ENCODE measurements around the gene INTS11. TPM values are rescaled to one million over a fixed set of nuclear protein-coding genes. Genes with fewer than 3 reads are reported as not detected.

Gene INTS11
- total and polyA plus RNA-seq, 2 of the 13 experiments (the other 11 are each of a cell fraction or from before 2014, with no cell fraction given), result 52.8 to 94.8 TPM

DNA sequence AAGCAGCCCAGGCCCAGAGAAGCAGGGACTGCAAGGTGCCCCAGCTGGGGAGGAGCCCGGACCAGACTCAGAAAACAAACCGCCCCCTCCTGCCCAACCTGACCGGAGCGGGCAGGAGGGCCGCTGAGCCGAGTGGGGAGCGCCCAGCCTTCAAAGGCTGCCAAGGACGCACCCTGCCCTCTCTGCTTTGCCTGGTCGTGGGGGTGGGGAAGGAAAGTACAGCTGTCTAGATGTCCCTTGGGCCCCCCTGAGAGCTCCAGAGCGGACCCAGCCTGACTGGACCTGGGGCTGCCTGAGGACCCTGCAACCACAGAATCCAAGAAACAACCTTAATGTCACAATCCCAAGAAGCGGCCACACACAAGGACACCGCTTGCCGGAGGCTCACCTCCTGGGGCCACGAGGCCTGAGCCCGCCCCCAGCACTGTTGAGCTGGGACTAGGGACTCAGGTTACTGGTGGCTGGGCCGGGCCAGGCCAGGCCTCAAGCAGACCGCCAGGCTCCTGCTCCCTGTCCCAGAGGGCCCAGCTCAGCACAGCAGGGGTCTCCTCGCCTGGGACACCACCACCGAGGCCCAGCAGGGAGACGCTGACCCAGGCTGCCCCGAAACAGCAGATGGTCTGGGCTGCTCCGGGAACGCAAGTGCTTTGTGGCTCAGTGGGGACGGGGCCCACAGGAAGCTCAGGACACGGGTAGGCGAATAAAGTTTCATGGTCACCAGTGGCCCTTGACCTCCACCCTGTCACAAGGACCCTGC is 23.4 kb upstream of the INTS11 start (continued):
- TF ChIP-seq PHF20 (CRISPR knock-in tag; IDR thresholded peaks at IDR 0.05) (no peak), POGK (CRISPR knock-in tag; conservative IDR thresholded peaks at IDR 0.05) (0 out of 2 replicates have a peak, but pooled peaks have one; percentile 12), POGZ (CRISPR knock-in tag; IDR thresholded peaks at IDR 0.05) (0 out of 2 replicates have a peak, but pooled peaks have one; percentile 19), ZNF343 (CRISPR knock-in tag; IDR thresholded peaks at IDR 0.05) (peak; percentile 39; the same call in 1 of the 2 replicates), CAMTA2 (CRISPR knock-in tag; IDR thresholded peaks at IDR 0.05; ENCODE audit: borderline replicate concordance) (0 out of 2 replicates have a peak, but pooled peaks have one; percentile 71), MTA3 (CRISPR knock-in tag; IDR thresholded peaks at IDR 0.05) (no peak), HNRNPK (IDR thresholded peaks at IDR 0.05; ENCODE audit: low read depth, low read length, poor library complexity, severe bottlenecking) (no peak), DNMT1 (CRISPR knock-in tag; IDR thresholded peaks at IDR 0.05) (no peak), HNF4A (CRISPR knock-in tag; IDR thresholded peaks at IDR 0.05) (peak; percentile 3; the same call in 1 of the 2 replicates), ZNF567 (CRISPR knock-in tag; IDR thresholded peaks at IDR 0.05; ENCODE audit: borderline replicate concordance) (no peak), ZNF776 (CRISPR knock-in tag; IDR thresholded peaks at IDR 0.05) (peak; percentile 60; the same call in 1 of the 2 replicates), ZNF205 (CRISPR knock-in tag; IDR thresholded peaks at IDR 0.05) (no peak), PRPF4 (IDR thresholded peaks at IDR 0.05; ENCODE audit: low read depth, low read length, poor library complexity, severe bottlenecking) (peak; percentile 24), ZNF101 (CRISPR knock-in tag; IDR thresholded peaks at IDR 0.05; ENCODE audit: borderline replicate concordance, low read depth) (0 out of 2 replicates have a peak, but pooled peaks have one; percentile 61), RCOR2 (CRISPR knock-in tag; IDR thresholded peaks at IDR 0.05) (no peak), SP5 (CRISPR knock-in tag; IDR thresholded peaks at IDR 0.05; ENCODE audit: borderline replicate concordance, low read depth) (peak; percentile 67; the same call in 1 of the 2 replicates), MXI1 (IDR thresholded peaks at IDR 0.05; ENCODE audit: borderline replicate concordance, low read depth, low read length) (0 out of 3 replicates have a peak, but pooled peaks have one; percentile 24), HNF4G (IDR thresholded peaks at IDR 0.05; ENCODE audit: borderline replicate concordance, low read depth, low read length) (peak; percentile 19; the same call in 1 of the 2 replicates), HNF4G (CRISPR knock-in tag; IDR thresholded peaks at IDR 0.05; ENCODE audit: borderline replicate concordance, low read depth) (no peak)
- TF ChIP-seq, protein P1, sequence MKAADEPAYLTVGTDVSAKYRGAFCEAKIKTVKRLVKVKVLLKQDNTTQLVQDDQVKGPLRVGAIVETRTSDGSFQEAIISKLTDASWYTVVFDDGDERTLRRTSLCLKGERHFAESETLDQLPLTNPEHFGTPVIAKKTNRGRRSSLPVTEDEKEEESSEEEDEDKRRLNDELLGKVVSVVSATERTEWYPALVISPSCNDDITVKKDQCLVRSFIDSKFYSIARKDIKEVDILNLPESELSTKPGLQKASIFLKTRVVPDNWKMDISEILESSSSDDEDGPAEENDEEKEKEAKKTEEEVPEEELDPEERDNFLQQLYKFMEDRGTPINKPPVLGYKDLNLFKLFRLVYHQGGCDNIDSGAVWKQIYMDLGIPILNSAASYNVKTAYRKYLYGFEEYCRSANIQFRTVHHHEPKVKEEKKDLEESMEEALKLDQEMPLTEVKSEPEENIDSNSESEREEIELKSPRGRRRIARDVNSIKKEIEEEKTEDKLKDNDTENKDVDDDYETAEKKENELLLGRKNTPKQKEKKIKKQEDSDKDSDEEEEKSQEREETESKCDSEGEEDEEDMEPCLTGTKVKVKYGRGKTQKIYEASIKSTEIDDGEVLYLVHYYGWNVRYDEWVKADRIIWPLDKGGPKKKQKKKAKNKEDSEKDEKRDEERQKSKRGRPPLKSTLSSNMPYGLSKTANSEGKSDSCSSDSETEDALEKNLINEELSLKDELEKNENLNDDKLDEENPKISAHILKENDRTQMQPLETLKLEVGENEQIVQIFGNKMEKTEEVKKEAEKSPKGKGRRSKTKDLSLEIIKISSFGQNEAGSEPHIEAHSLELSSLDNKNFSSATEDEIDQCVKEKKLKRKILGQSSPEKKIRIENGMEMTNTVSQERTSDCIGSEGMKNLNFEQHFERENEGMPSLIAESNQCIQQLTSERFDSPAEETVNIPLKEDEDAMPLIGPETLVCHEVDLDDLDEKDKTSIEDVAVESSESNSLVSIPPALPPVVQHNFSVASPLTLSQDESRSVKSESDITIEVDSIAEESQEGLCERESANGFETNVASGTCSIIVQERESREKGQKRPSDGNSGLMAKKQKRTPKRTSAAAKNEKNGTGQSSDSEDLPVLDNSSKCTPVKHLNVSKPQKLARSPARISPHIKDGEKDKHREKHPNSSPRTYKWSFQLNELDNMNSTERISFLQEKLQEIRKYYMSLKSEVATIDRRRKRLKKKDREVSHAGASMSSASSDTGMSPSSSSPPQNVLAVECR (CRISPR knock-in tag; IDR thresholded peaks at IDR 0.05; ENCODE audit: borderline replicate concordance), result peak; percentile 64
- TF ChIP-seq, protein P2, sequence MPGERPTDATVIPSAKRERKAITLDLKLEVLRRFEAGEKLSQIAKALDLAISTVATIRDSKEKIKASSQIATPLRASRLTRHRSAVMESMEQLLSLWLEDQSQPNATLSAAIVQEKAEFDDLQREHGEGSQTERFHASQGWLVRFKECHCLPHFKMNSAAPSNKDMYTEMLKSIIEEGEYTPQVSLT (CRISPR knock-in tag; IDR thresholded peaks at IDR 0.05; ENCODE audit: borderline replicate concordance, low read depth), result no peak
- TF ChIP-seq, protein P3, sequence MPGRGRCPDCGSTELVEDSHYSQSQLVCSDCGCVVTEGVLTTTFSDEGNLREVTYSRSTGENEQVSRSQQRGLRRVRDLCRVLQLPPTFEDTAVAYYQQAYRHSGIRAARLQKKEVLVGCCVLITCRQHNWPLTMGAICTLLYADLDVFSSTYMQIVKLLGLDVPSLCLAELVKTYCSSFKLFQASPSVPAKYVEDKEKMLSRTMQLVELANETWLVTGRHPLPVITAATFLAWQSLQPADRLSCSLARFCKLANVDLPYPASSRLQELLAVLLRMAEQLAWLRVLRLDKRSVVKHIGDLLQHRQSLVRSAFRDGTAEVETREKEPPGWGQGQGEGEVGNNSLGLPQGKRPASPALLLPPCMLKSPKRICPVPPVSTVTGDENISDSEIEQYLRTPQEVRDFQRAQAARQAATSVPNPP (CRISPR knock-in tag; IDR thresholded peaks at IDR 0.05), result no peak
